Thoracic aorta (tissue), 2 donors: ENCODE results near the gene ACP2. TPM values are rescaled to one million over a fixed set of nuclear protein-coding genes. Genes with fewer than 3 reads are reported as not detected.

Source experiments
- ATAC-seq: fragments of 150-250 bp; one replicate; pipeline ENCODE4 v1.8.0; 2017; ENCODE audit warnings: low read depth; ENCODE audit not compliant: insufficient number of reproducible peaks, low FRiP score
- DNase-seq: peaks from one replicate; pipeline ENCODE4 v3.0.0-alpha.2; 2020; ENCODE audit warnings: low spot score
- H3K27ac ChIP-seq, 2 donors: fragments of 200-600 bp; sonication (generic); 1 replicate in 1 of 2; 2 replicates in 1 of 2; pipeline ENCODE4 v1.5.1; 2016; ENCODE audit warnings: mild to moderate bottlenecking in 2 of 2, moderate library complexity in 2 of 2
- H3K27me3 ChIP-seq: fragments of 200-600 bp; sonication (generic); replicated peaks from 2 replicates; pipeline ENCODE4 v1.6.0; 2016; ENCODE audit warnings: mild to moderate bottlenecking; ENCODE audit not compliant: insufficient read depth
- H3K36me3 ChIP-seq: fragments of 200-600 bp; sonication (generic); one replicate; pipeline ENCODE4 v1.5.1; 2016
- H3K4me1 ChIP-seq, 2 donors: fragments of 200-600 bp; sonication (generic); 1 replicate in 1 of 2; 2 replicates in 1 of 2; pipeline versions ENCODE4 v1.5.1 to v1.6.0; 2016; ENCODE audit warnings: low read depth in 2 of 2, mild to moderate bottlenecking in 1 of 2; ENCODE audit not compliant: control insufficient read depth in 1 of 2
- H3K4me3 ChIP-seq: fragments of 200-600 bp; sonication (generic); 2 replicates; pipeline ENCODE4 v1.5.1; 2016; ENCODE audit warnings: mild to moderate bottlenecking
- H3K9me3 ChIP-seq: fragments of 200-600 bp; sonication (generic); 2 replicates; pipeline ENCODE4 v1.5.1; 2016
- total RNA-seq, 2 donors: library from RNA; depleted of rRNA; stranded (reverse); fragments of >200 nt; gene quantifications; one replicate each; pipeline versions ENCODE4 v1.1.0 to v1.2.3, GENCODE V29; 2016
- TF ChIP-seq, protein P1 (sequence below): fragments of 200-600 bp; sonication (generic); IDR thresholded peaks from one replicate; pipeline ENCODE4 v1.5.1; 2019; ENCODE audit warnings: antibody characterized with exemption

Gene ACP2
- total RNA-seq, result 10 to 100 TPM; 39.4 to 59.7 TPM

DNA sequence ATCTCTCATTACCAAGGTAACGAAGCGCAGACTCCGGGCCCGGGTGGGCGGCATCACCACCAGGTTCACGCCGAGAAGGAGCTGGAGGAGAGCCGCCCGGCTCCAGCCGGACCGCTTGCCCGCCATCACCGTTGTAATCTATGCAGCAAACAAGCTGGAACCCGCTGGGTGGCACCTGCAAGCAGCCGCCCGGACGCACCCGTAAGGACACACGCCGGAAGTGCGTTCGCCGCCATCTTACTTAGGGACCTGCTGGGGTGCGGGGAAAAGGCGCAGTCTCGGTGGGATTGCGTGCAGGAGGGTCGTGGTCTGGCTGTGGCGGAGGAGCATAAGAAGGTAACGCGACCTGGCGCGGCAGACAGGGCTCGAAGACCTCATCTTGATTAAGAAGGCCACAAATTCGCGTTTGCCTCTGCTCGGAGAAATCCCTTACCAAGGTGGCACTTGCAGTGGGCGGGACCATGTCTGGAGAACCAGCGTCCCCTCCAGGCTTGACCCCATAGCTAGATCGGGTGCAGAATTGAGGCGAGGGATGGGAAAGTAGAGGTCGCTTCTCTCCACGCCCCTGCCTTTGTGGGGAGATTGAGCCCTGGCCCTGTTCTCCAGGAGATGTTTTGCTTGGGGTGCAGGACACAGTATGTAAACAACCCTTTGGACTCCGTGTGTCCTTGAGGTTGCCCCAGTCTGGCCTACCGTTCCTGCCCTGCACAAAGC, at the start of gene ACP2:
Gene ACP2 (minus strand): TSS at position 151 of the 714 bp plus-strand sequence. CDS start 25 bp downstream, at position 126.
- ATAC-seq, result peak; percentile 83
- H3K27me3 ChIP-seq, result no peaks in the 10 kb centered on the region
- H3K27ac ChIP-seq, result peak within 1 kb of the TSS; percentile 78 to 80
- H3K9me3 ChIP-seq, result no peaks in the 10 kb centered on the region
- H3K36me3 ChIP-seq, result peaks cover 9% of the 10 kb centered on the region
- H3K4me3 ChIP-seq, result peak within 1 kb of the TSS; percentile 76
- H3K4me1 ChIP-seq, result peaks cover 17 to 22% of the 10 kb centered on the region in 2 donors
- DNase-seq, result peak; percentile 59
- TF ChIP-seq, protein P1, sequence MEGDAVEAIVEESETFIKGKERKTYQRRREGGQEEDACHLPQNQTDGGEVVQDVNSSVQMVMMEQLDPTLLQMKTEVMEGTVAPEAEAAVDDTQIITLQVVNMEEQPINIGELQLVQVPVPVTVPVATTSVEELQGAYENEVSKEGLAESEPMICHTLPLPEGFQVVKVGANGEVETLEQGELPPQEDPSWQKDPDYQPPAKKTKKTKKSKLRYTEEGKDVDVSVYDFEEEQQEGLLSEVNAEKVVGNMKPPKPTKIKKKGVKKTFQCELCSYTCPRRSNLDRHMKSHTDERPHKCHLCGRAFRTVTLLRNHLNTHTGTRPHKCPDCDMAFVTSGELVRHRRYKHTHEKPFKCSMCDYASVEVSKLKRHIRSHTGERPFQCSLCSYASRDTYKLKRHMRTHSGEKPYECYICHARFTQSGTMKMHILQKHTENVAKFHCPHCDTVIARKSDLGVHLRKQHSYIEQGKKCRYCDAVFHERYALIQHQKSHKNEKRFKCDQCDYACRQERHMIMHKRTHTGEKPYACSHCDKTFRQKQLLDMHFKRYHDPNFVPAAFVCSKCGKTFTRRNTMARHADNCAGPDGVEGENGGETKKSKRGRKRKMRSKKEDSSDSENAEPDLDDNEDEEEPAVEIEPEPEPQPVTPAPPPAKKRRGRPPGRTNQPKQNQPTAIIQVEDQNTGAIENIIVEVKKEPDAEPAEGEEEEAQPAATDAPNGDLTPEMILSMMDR, result peak; percentile 34

DNA sequence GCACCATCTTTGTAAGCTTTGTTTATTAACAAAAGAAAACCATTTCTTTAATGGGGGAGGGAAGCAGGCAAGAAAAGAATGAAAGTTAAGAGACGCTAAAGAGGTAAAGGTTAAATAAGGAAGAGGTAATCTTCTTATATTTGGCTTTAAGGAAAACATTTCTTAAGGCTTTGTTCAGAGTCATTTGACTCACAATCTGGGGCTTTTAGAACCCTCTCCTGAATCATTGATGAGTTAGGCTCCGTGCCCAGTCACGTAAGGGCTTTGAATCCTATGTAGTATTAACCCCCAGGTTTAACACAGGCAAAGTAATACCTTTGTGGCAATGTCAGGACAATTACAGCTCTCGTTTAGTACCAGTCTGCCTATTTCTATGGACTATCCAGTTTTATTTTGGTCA, 47.4 kb upstream of the ACP2 start:
- TF ChIP-seq, protein P1, result no peak
- H3K27ac ChIP-seq, result no peak overlapping the region
- no peaks in the 10 kb centered on the region for H3K27me3 ChIP-seq
- no peaks in the 10 kb centered on the region for H3K4me1 ChIP-seq
- peaks cover 6% of the 10 kb centered on the region for H3K9me3 ChIP-seq
- ATAC-seq (no peak), DNase-seq (no peak)
- peaks cover 60% of the 10 kb centered on the region for H3K36me3 ChIP-seq
- H3K4me3 ChIP-seq, result no peak overlapping the region

- Histone ChIP-seq H3K36me3 (peaks cover 67% of the 10 kb centered on the region), H3K27ac (no peak overlapping the region), H3K4me1 (no peaks in the 10 kb centered on the region), H3K4me3 (no peak overlapping the region), H3K9me3 (peaks cover 6% of the 10 kb centered on the region), H3K27me3 (no peaks in the 10 kb centered on the region)
- DNase-seq (no peak), ATAC-seq (no peak)
- TF ChIP-seq, protein P1, result no peak
These were observed 46.8 kb upstream of the ACP2 start for GRCh38 chr11:47295385-47295784.

GRCh38 chr11:47289856-47290255, 41.2 kb upstream of the ACP2 start:
- TF ChIP-seq, protein P1, result no peak
- ATAC-seq, result no peak
- Histone ChIP-seq H3K36me3 (peaks cover 78% of the 10 kb centered on the region), H3K4me1 (no peaks in the 10 kb centered on the region), H3K9me3 (no peaks in the 10 kb centered on the region), H3K4me3 (no peak overlapping the region), H3K27ac (no peak overlapping the region), H3K27me3 (no peaks in the 10 kb centered on the region)
- DNase-seq, result no peak

GRCh38 chr11:47288066-47288465, 39.5 kb upstream of the ACP2 start:
- Histone ChIP-seq H3K4me3 (no peak overlapping the region), H3K27me3 (no peaks in the 10 kb centered on the region), H3K4me1 (no peaks in the 10 kb centered on the region), H3K9me3 (no peaks in the 10 kb centered on the region), H3K36me3 (peaks cover 83% of the 10 kb centered on the region), H3K27ac (no peak overlapping the region)
- DNase-seq (no peak), ATAC-seq (no peak)
- TF ChIP-seq, protein P1, result no peak
